GM12801 (cell line): ENCODE measurements around the gene BCAN.

Source experiments
- TF ChIP-seq, protein P1 (sequence below): IDR thresholded peaks from one replicate; pipeline ENCODE4 v1.5.1; 2011; ENCODE audit warnings: control low read depth; ENCODE audit not compliant: insufficient read length; ENCODE audit errors: extremely low read depth

Gene BCAN

DNA sequence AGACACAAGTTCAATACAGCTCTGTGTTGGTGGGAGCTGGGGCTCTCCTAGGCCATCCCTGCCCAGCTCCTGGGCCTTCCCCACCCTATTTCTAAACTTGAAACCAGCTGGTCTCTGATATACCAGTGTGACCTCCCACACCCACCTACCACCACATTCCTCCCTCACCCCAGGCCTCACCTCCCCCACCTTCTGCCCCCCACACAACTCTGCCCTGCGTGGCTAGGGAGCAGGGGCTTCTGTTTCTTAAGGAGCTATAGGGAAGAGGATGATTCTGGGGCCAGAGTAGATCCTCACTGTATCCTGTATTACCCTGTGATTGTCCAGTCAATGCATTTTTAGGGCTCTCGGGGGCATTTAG lies 18.8 kb downstream of the BCAN start:
- TF ChIP-seq, protein P1, sequence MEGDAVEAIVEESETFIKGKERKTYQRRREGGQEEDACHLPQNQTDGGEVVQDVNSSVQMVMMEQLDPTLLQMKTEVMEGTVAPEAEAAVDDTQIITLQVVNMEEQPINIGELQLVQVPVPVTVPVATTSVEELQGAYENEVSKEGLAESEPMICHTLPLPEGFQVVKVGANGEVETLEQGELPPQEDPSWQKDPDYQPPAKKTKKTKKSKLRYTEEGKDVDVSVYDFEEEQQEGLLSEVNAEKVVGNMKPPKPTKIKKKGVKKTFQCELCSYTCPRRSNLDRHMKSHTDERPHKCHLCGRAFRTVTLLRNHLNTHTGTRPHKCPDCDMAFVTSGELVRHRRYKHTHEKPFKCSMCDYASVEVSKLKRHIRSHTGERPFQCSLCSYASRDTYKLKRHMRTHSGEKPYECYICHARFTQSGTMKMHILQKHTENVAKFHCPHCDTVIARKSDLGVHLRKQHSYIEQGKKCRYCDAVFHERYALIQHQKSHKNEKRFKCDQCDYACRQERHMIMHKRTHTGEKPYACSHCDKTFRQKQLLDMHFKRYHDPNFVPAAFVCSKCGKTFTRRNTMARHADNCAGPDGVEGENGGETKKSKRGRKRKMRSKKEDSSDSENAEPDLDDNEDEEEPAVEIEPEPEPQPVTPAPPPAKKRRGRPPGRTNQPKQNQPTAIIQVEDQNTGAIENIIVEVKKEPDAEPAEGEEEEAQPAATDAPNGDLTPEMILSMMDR = no peak

DNA sequence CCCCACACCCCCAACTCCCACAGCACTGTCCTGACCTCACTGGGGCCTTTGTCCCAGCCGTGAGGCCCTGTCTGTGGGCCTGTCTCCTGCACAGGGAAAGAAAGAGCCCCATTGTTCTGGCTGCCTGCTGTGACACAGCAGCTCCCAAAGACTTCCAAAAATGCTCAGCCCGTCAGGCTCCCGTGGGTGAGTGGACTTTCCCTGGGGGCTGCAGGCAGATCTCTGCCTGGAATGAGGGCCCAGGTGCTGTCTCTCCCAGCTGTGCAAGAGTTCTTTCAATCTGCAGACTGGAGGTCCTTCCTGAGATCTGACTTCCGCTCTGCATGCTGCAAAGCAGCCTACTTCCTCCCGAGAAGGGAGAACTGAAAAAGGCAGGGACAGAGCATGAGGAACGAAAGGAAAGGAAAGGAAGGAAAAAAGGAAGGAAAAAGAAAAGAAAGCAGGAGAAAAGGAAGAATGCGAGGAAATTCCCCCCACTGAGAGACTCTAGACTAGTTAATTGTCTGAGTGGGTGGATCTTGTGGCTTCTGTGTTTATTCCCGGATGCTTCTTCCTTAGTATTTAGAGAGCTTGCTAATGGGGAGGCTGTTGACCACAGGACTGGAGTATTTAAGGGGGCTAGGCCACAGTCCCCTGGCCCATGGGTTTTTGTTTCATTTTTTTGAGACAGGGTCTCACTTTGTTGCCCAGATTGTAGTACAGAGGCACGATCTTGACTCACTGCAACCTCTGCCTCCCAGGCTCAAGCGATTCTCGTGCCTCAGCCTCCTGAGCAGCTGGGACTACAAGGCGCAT lies 20.3 kb downstream of the BCAN start:
- TF ChIP-seq, protein P1 = no peak

DNA sequence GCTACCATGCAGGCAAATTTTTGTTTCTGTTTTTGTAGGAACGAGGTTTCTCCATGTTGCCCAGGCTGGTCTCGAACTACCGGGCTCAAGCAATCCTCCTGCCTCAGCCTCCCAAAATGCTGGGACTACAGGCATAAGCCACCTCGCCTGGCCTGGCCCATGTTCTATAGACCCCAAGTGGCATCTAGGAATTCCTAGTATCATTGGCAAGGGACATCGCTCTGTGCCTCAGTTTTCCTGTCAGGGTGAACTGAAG lies 20.8 kb downstream of the BCAN start:
- TF ChIP-seq, protein P1 = no peak

DNA sequence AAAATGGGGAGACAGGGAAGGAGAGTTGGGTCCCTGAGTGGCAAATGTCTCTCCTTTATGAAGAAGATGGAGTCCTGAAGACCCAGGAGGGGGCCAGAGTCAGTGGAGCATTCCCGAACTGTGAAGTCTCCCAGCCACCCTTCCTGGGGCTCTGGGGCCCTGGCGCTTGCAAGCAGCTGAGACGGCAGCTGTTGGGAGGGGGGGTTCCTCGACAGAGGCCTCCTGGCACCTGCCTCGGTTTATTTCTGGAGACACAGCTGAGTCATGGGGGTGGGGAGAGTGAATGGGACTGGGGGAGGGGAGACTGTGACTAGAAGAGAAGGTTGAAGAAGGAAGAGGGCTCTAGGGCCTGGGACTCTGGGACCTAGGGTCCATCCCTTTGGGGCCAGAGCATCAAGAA lies 21.3 kb downstream of the BCAN start:
- TF ChIP-seq, protein P1 = no peak

DNA sequence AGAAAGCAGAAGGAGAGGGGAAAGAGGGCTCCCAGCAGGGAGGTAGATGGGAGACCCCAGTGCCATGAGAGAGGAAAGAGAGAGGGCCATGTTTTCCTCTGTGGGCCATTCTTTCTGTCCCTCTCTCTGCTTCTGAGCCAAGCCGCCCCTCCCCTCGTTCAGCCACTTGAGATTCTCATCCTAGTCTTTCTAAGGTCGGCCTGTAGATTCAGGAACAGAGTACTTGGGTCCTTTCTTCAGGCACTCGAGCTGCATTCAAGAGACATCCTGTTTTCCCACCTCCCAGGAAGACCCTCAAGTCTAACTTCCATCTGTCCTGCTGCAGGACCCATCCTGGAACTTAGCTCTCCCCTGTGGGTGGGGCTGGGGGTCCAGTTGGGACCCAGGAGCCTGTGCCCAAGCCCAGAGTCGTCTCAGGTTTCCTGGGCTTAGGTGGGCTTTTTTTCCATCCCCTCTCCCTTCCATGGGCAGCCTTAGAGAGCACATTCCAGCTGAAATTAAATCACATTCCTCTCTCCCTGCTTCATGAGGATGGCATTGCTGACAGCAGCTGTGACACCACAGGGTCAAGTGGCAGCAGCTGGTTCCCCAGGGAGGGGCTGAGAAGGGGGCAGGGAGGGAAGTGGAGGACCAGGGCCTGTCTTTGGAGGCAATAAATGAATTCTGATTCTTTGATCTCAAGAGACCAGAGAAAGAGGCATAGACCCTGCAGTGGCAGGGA lies 22.3 kb downstream of the BCAN start:
- TF ChIP-seq, protein P1 = no peak

DNA sequence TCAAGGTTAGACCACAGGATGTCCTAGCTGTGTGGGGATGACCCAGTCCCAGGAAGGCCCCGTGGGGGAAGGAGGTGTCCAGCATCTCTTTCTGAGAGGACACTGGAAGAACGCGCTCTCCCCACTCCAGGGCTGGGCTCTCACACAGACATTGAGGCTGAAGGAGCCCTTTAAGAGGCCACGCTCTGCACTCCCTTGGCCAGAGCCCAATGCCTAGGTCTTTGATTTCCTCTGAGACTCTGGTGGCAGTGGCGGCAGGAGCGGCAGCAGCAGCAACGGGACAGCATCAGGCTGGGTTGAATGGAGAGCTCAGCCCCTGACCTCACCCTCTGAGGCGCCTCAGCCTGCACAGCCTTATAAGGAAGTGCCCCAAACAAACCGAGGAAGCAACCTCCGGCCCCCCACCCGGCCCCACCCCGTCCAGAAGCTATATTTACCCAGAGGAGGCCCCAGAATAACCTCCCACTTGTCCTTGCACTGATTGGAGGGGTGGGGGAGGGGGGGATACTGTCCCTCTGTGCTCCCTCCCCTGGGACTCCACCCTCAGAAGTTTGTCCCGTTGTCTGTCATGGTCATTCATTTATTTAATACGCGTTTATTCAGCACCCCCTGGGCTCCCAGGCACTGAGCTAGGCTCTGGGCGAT lies 23.0 kb downstream of the BCAN start:
- TF ChIP-seq, protein P1 = no peak

DNA sequence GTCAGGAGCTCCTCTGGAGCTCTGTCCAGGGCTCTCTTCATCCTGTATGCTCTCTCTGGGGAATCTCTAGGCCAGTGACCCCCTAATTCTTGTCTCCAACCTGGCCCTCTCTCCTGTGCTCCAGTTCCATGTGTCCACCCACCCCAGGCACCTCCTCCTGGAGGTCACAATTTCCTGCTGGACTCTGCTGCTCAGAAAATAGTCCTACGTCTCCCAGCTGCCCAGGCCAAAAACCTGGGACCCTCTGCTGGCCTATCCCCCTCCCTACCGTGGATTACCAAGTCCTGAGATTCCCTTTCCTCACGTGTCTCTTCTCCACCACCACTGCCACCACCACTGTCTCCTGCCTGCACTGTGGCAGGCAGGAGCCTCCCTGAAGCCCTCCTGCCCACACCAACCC lies 23.6 kb downstream of the BCAN start:
- TF ChIP-seq, protein P1 = no peak
